ENCODE measurements around the gene ABI1. TPM values are rescaled to one million over a fixed set of nuclear protein-coding genes. Genes with fewer than 3 reads are reported as not detected.

ABI1 gene
- total RNA-seq, 1 donor from 2014 or later: 43.1 TPM

- Mint-ChIP-seq H3K27ac (no peak overlapping the region), H3K9me3 (no peaks in the 10 kb centered on the region), H3K27me3 (ENCODE audit: insufficient read depth, low read depth) (peaks cover 7% of the 10 kb centered on the region), H3K4me3 (no peak overlapping the region), H3K4me1 (peaks cover 7% of the 10 kb centered on the region), H3K36me3 (peaks cover 8% of the 10 kb centered on the region)
- no peaks in the 10 kb centered on the region for H3K9me3 ChIP-seq (ENCODE audit: low read depth)
- H3K27me3 ChIP-seq: no peaks in the 10 kb centered on the region
- no peak overlapping the region for H3K9ac ChIP-seq
- no peaks in the 10 kb centered on the region for H4K20me1 ChIP-seq (ENCODE audit: low read depth)
- H2AFZ ChIP-seq (replicated peaks): no peak overlapping the region
- H3K4me1 ChIP-seq: peaks cover 3% of the 10 kb centered on the region
- no peak overlapping the region for H3K4me2 ChIP-seq
- TF ChIP-seq EZH2phosphoT487 (IDR thresholded peaks at IDR 0.05): no peak
- no peak for TF ChIP-seq EZH2 (IDR thresholded peaks at IDR 0.05)
- no peak for TF ChIP-seq CTCF (IDR thresholded peaks at IDR 0.05)
- no peaks in the 10 kb centered on the region for H3F3A ChIP-seq (ENCODE audit: low read depth)
- no peaks in the 10 kb centered on the region for H3K79me2 ChIP-seq (ENCODE audit: low read depth)
- no peak for DNase-seq (ENCODE audit: low spot score)
- H3K27ac ChIP-seq: no peak overlapping the region
- no peak overlapping the region for H3K4me3 ChIP-seq
- no peaks in the 10 kb centered on the region for H3K36me3 ChIP-seq
Measured at GRCh38 chr10:26728957-26729356, 131.8 kb downstream of the ABI1 start.

- H3K4me1 ChIP-seq: no peaks in the 10 kb centered on the region
- TF ChIP-seq EZH2 (IDR thresholded peaks at IDR 0.05) (no peak), EZH2phosphoT487 (IDR thresholded peaks at IDR 0.05) (no peak), CTCF (IDR thresholded peaks at IDR 0.05) (no peak)
- Mint-ChIP-seq H3K9me3 (no peaks in the 10 kb centered on the region), H3K4me3 (no peak overlapping the region), H3K36me3 (peaks cover 5% of the 10 kb centered on the region), H3K27ac (no peak overlapping the region), H3K27me3 (ENCODE audit: insufficient read depth, low read depth) (peaks cover 6% of the 10 kb centered on the region), H3K4me1 (no peaks in the 10 kb centered on the region)
- H3F3A ChIP-seq (ENCODE audit: low read depth): no peaks in the 10 kb centered on the region
- H4K20me1 ChIP-seq (ENCODE audit: low read depth): no peaks in the 10 kb centered on the region
- no peaks in the 10 kb centered on the region for H3K9me3 ChIP-seq (ENCODE audit: low read depth)
- no peak overlapping the region for H3K4me3 ChIP-seq
- H3K27ac ChIP-seq: no peak overlapping the region
- H3K27me3 ChIP-seq: no peaks in the 10 kb centered on the region
- H3K79me2 ChIP-seq (ENCODE audit: low read depth): no peaks in the 10 kb centered on the region
- no peak overlapping the region for H3K9ac ChIP-seq
- no peak for DNase-seq (ENCODE audit: low spot score)
- H3K4me2 ChIP-seq: no peak overlapping the region
- no peak overlapping the region for H2AFZ ChIP-seq (replicated peaks)
- no peaks in the 10 kb centered on the region for H3K36me3 ChIP-seq
Measured at GRCh38 chr10:26727005-26727404, 133.8 kb downstream of the ABI1 start.

GRCh38 chr10:26725837-26726727 lies 134.7 kb downstream of the ABI1 start:
- Mint-ChIP-seq H3K9me3 (no peaks in the 10 kb centered on the region), H3K36me3 (peaks cover 3% of the 10 kb centered on the region), H3K27ac (no peak overlapping the region)

More at GRCh38 chr10:26725837-26726727, 134.7 kb downstream of the ABI1 start:
- Mint-ChIP-seq H3K4me1 (no peaks in the 10 kb centered on the region), H3K27me3 (ENCODE audit: insufficient read depth, low read depth) (peaks cover 4% of the 10 kb centered on the region), H3K4me3 (no peak overlapping the region)
- Histone ChIP-seq H2AFZ (replicated peaks) (no peak overlapping the region), H3K4me3 (no peak overlapping the region), H3K79me2 (ENCODE audit: low read depth) (no peaks in the 10 kb centered on the region), H3K36me3 (no peaks in the 10 kb centered on the region), H3K4me1 (no peaks in the 10 kb centered on the region), H3F3A (ENCODE audit: low read depth) (no peaks in the 10 kb centered on the region), H3K9ac (no peak overlapping the region), H3K9me3 (ENCODE audit: low read depth) (no peaks in the 10 kb centered on the region), H4K20me1 (ENCODE audit: low read depth) (no peaks in the 10 kb centered on the region), H3K27ac (no peak overlapping the region), H3K4me2 (no peak overlapping the region), H3K27me3 (no peaks in the 10 kb centered on the region)
- TF ChIP-seq CTCF (IDR thresholded peaks at IDR 0.05): peak; percentile 91
- no peak for TF ChIP-seq EZH2 (IDR thresholded peaks at IDR 0.05)
- TF ChIP-seq EZH2phosphoT487 (IDR thresholded peaks at IDR 0.05): no peak
- DNase-seq (ENCODE audit: low spot score): peak; percentile 52
